ENCODE measurements around the gene CPSF4.

Gene CPSF4

GRCh38 chr7:99420213-99420612 lies 18.5 kb upstream of the CPSF4 start:
- DNase-seq, result no peak
- intact Hi-C loops (cut with DNase I; ENCODE audit: low total_unique reads), result no loop called here
- Histone ChIP-seq H3K27me3 (no peaks in the 10 kb centered on the region), H3K4me3 (no peak overlapping the region), H3K27ac (no peak overlapping the region), H3K4me1 (peaks cover 0 to 2% (median 0%) of the 10 kb centered on the region in 4 donors), H3K9me3 (no peaks in the 10 kb centered on the region), H3K36me3 (peaks cover 68 to 99% (median 75%) of the 10 kb centered on the region in 3 donors)
- TF ChIP-seq CTCF (IDR thresholded peaks at IDR 0.05), result no peak

GRCh38 chr7:99420986-99421385 lies 17.8 kb upstream of the CPSF4 start:
- Histone ChIP-seq H3K4me1 (no peaks in the 10 kb centered on the region), H3K27ac (no peak overlapping the region), H3K9me3 (no peaks in the 10 kb centered on the region), H3K27me3 (no peaks in the 10 kb centered on the region), H3K36me3 (peaks cover 69 to 99% (median 72%) of the 10 kb centered on the region in 3 donors), H3K4me3 (no peak overlapping the region)
- TF ChIP-seq CTCF (IDR thresholded peaks at IDR 0.05), result no peak
- DNase-seq, result no peak
- intact Hi-C loops (cut with DNase I; ENCODE audit: low total_unique reads), result no loop called here

- H3K36me3 ChIP-seq, result peaks cover 58 to 97% (median 60%) of the 10 kb centered on the region in 3 donors
- no peak overlapping the region for H3K4me3 ChIP-seq
- intact Hi-C loops (cut with DNase I; ENCODE audit: low total_unique reads), result no loop called here
- H3K9me3 ChIP-seq, result no peaks in the 10 kb centered on the region
- H3K27ac ChIP-seq, result no peak overlapping the region
- no peak for TF ChIP-seq CTCF (IDR thresholded peaks at IDR 0.05)
- no peaks in the 10 kb centered on the region for H3K4me1 ChIP-seq
- no peaks in the 10 kb centered on the region for H3K27me3 ChIP-seq
- DNase-seq, result no peak
Observed at GRCh38 chr7:99422186-99422585, 16.6 kb upstream of the CPSF4 start.

- H3K27ac ChIP-seq, result no peak overlapping the region
- no peak for DNase-seq
- intact Hi-C loops (cut with DNase I; ENCODE audit: low total_unique reads), result no loop called here
- TF ChIP-seq CTCF (IDR thresholded peaks at IDR 0.05), result no peak
- no peaks in the 10 kb centered on the region for H3K4me1 ChIP-seq
- no peak overlapping the region for H3K4me3 ChIP-seq
- H3K9me3 ChIP-seq, result no peaks in the 10 kb centered on the region
- no peaks in the 10 kb centered on the region for H3K27me3 ChIP-seq
- H3K36me3 ChIP-seq, result peaks cover 53 to 95% (median 56%) of the 10 kb centered on the region in 3 donors
Observed at GRCh38 chr7:99422625-99423024, 16.1 kb upstream of the CPSF4 start.

GRCh38 chr7:99424932-99425730 lies 13.6 kb upstream of the CPSF4 start:
- no peak for TF ChIP-seq CTCF (IDR thresholded peaks at IDR 0.05)
- DNase-seq, result no peak
- peaks cover 39 to 94% (median 48%) of the 10 kb centered on the region in 3 donors for H3K36me3 ChIP-seq
- H3K27ac ChIP-seq, result no peak overlapping the region
- H3K4me1 ChIP-seq, result no peaks in the 10 kb centered on the region
- no peaks in the 10 kb centered on the region for H3K27me3 ChIP-seq
- no peaks in the 10 kb centered on the region for H3K9me3 ChIP-seq
- intact Hi-C loops (cut with DNase I; ENCODE audit: low total_unique reads), result no loop called here
- no peak overlapping the region for H3K4me3 ChIP-seq

Measured in tibial artery (tissue), 4 donors.